H9 (cell line): ENCODE results near the gene TMF1. TPM values are rescaled to one million over a fixed set of nuclear protein-coding genes. Genes with fewer than 3 reads are reported as not detected.

Experiments
- DNase-seq: peaks from one replicate; pipeline ENCODE4 v3.0.0-alpha.2; 2017
- H2AFZ ChIP-seq: one replicate; pipeline ENCODE4 v1.6.1; 2013; ENCODE audit warnings: mild to moderate bottlenecking, low read length, control low read depth, moderate library complexity
- H2AK5ac ChIP-seq: 2 replicates; pipeline ENCODE4 v1.6.1; 2013; ENCODE audit warnings: low read length, control low read depth, mixed read lengths; ENCODE audit not compliant: insufficient read length
- H2BK120ac ChIP-seq: one replicate; pipeline ENCODE4 v1.6.1; 2013; ENCODE audit warnings: low read depth, mild to moderate bottlenecking, low read length, control low read depth, inconsistent platforms; ENCODE audit not compliant: poor library complexity, severe bottlenecking
- H2BK12ac ChIP-seq: 2 replicates; pipeline ENCODE4 v1.6.1; 2013; ENCODE audit warnings: low read length, control low read depth, mixed read lengths, low read depth; ENCODE audit not compliant: insufficient read length
- H2BK15ac ChIP-seq: 2 replicates; pipeline ENCODE4 v1.6.1; 2013; ENCODE audit warnings: low read depth, low read length, control low read depth
- H2BK20ac ChIP-seq: one replicate; pipeline ENCODE4 v1.6.1; 2013; ENCODE audit warnings: low read depth, mild to moderate bottlenecking, low read length, control low read depth, inconsistent platforms; ENCODE audit not compliant: poor library complexity, severe bottlenecking
- H2BK5ac ChIP-seq: 2 replicates; pipeline ENCODE4 v1.6.1; 2013; ENCODE audit warnings: low read length, control low read depth, mixed read lengths; ENCODE audit not compliant: insufficient read length
- H3K14ac ChIP-seq: 2 replicates; pipeline ENCODE4 v1.6.1; 2013; ENCODE audit warnings: low read length, control low read depth; ENCODE audit not compliant: insufficient read depth
- H3K18ac ChIP-seq: 2 replicates; pipeline ENCODE4 v1.6.1; 2013; ENCODE audit warnings: low read depth, mild to moderate bottlenecking, mixed read lengths, low read length, control low read depth; ENCODE audit not compliant: insufficient read length
- H3K23ac ChIP-seq: 2 replicates; pipeline ENCODE4 v1.6.1; 2013; ENCODE audit warnings: low read length, control low read depth, mixed read lengths, low read depth; ENCODE audit not compliant: insufficient read length
- H3K23me2 ChIP-seq: 2 replicates; pipeline ENCODE4 v1.6.1; 2013; ENCODE audit warnings: low read depth, mild to moderate bottlenecking, mixed read lengths, low read length, control low read depth; ENCODE audit not compliant: insufficient read length, poor library complexity, severe bottlenecking
- H3K27ac ChIP-seq: 2 replicates; pipeline ENCODE4 v1.5.1; 2013; ENCODE audit warnings: low read length, control low read depth, mixed read lengths, low read depth; ENCODE audit not compliant: insufficient read length
- H3K27me3 ChIP-seq: 2 replicates; pipeline ENCODE4 v1.6.1; 2013; ENCODE audit warnings: low read length, control low read depth, inconsistent platforms; ENCODE audit not compliant: insufficient read depth
- H3K4ac ChIP-seq: 2 replicates; pipeline ENCODE4 v1.6.1; 2013; ENCODE audit warnings: low read depth, mild to moderate bottlenecking, control low read depth, inconsistent platforms, low read length, moderate library complexity
- H3K4me1 ChIP-seq: 2 replicates; pipeline ENCODE4 v1.6.1; 2013; ENCODE audit warnings: low read length, control low read depth, inconsistent platforms; ENCODE audit not compliant: insufficient read depth
- H3K4me2 ChIP-seq: 2 replicates; pipeline ENCODE4 v1.6.1; 2013; ENCODE audit warnings: low read length, control low read depth, mixed read lengths; ENCODE audit not compliant: insufficient read length, insufficient read depth
- H3K56ac ChIP-seq: 2 replicates; pipeline ENCODE4 v1.6.1; 2013; ENCODE audit warnings: low read depth, mild to moderate bottlenecking, mixed read lengths, low read length, control low read depth; ENCODE audit not compliant: insufficient read length
- H3K79me1 ChIP-seq: 2 replicates; pipeline ENCODE4 v1.6.1; 2013; ENCODE audit warnings: low read depth, mild to moderate bottlenecking, moderate library complexity, low read length, control low read depth, inconsistent platforms; ENCODE audit not compliant: insufficient read depth, poor library complexity, severe bottlenecking
- H3K79me2 ChIP-seq: 2 replicates; pipeline ENCODE4 v1.6.1; 2013; ENCODE audit warnings: low read length, control low read depth, inconsistent platforms; ENCODE audit not compliant: insufficient read depth
- H3K9ac ChIP-seq: 2 replicates; pipeline ENCODE4 v1.6.1; 2013; ENCODE audit warnings: low read length, control low read depth, mixed read lengths; ENCODE audit not compliant: insufficient read length; ENCODE audit errors: extremely low read depth
- H3K9me3 ChIP-seq: one replicate; pipeline ENCODE4 v1.6.1; 2013; ENCODE audit warnings: low read depth, low read length, inconsistent platforms; ENCODE audit not compliant: control insufficient read depth
- H3T11ph ChIP-seq: one replicate; pipeline ENCODE4 v1.6.1; 2013; ENCODE audit warnings: mild to moderate bottlenecking, low read length, control low read depth, inconsistent platforms
- H4K20me1 ChIP-seq: one replicate; pipeline ENCODE4 v1.6.1; 2013; ENCODE audit not compliant: control insufficient read depth, insufficient read length, insufficient read depth
- H4K5ac ChIP-seq: 2 replicates; pipeline ENCODE4 v1.6.1; 2013; ENCODE audit warnings: low read depth, mild to moderate bottlenecking, mixed read lengths, low read length, control low read depth; ENCODE audit not compliant: insufficient read length
- H4K8ac ChIP-seq: replicated peaks from 2 replicates; pipeline ENCODE4 v1.6.1; 2013; ENCODE audit warnings: low read length, control low read depth, mixed read lengths, low read depth; ENCODE audit not compliant: insufficient read length
- H4K91ac ChIP-seq: 2 replicates; pipeline ENCODE4 v1.6.1; 2013; ENCODE audit warnings: low read depth, mild to moderate bottlenecking, moderate library complexity, mixed read lengths, low read length, control low read depth; ENCODE audit not compliant: insufficient read length
- H3K27ac Mint-ChIP-seq, 3 experiments: 2 replicates in 2 of 3; 3 replicates in 1 of 3; pipeline ENCODE4 v1.8.0; 2020 to 2021; ENCODE audit warnings: mixed read lengths in 3 of 3, mild to moderate bottlenecking in 1 of 3, moderate library complexity in 1 of 3
- H3K27me3 Mint-ChIP-seq: 2 replicates; pipeline ENCODE4 v1.8.0; 2021; ENCODE audit warnings: low read depth, mild to moderate bottlenecking, moderate library complexity, mixed read lengths
- H3K36me3 Mint-ChIP-seq, 3 experiments: 2 replicates in 2 of 3; 3 replicates in 1 of 3; pipeline ENCODE4 v1.8.0; 2020 to 2021; ENCODE audit warnings: low read depth in 3 of 3, mixed read lengths in 3 of 3; ENCODE audit not compliant: insufficient read depth in 1 of 3
- H3K4me1 Mint-ChIP-seq, 2 experiments: 2 replicates each; pipeline ENCODE4 v1.8.0; 2020; ENCODE audit warnings: mixed read lengths in 2 of 2
- H3K4me3 Mint-ChIP-seq, 2 experiments: 2 replicates in 1 of 2; 3 replicates in 1 of 2; pipeline ENCODE4 v1.8.0; 2020 to 2021; ENCODE audit warnings: mild to moderate bottlenecking in 2 of 2, mixed read lengths in 2 of 2, moderate library complexity in 1 of 2
- H3K9me3 Mint-ChIP-seq, 2 experiments: 2 replicates in 1 of 2; 3 replicates in 1 of 2; pipeline ENCODE4 v1.8.0; 2020; ENCODE audit warnings: mild to moderate bottlenecking in 2 of 2, mixed read lengths in 2 of 2, moderate library complexity in 1 of 2
- CTCF ChIP-seq: fragments of 200-600 bp; sonication (generic); conservative IDR thresholded peaks from 3 replicates; pipeline ENCODE4 v1.8.0; 2021; ENCODE audit warnings: antibody characterized with exemption, mild to moderate bottlenecking
- WGBS: extraction: QIAGEN DNeasy Blood & Tissue Kit; methylation state at CpG from one replicate; pipeline ENCODE4 v1.1.7; 2013; ENCODE audit warnings: missing lambda C conversion rate, low lambda C conversion rate, mixed read lengths; ENCODE audit not compliant: insufficient read length; ENCODE audit errors: extremely low coverage; 5-methylcytosine and 5-hydroxymethylcytosine counted together
- total RNA-seq: library from RNA; stranded (reverse); gene quantifications from 2 replicates; pipeline ENCODE4 v1.2.1, GENCODE V29; 2021

The TMF1 gene
- total RNA-seq, 1 experiment from 2014 or later, result 21.9 TPM

GRCh38 chr3:69044608-69045007 is 7.5 kb downstream of the TMF1 start:
- Histone ChIP-seq H3K79me2 (no peaks in the 10 kb centered on the region), H3K18ac (no peak overlapping the region), H3T11ph (no peak overlapping the region), H3K23ac (no peak overlapping the region), H3K27me3 (no peaks in the 10 kb centered on the region), H2BK12ac (no peak overlapping the region), H3K23me2 (no peaks in the 10 kb centered on the region), H2BK5ac (no peak overlapping the region), H3K9me3 (no peaks in the 10 kb centered on the region), H2AK5ac (no peak overlapping the region), H2BK20ac (no peak overlapping the region), H4K20me1 (no peaks in the 10 kb centered on the region), H3K4ac (no peak overlapping the region), H4K91ac (no peak overlapping the region), H3K4me2 (no peak overlapping the region), H3K4me1 (no peaks in the 10 kb centered on the region), H3K56ac (no peak overlapping the region), H4K8ac (no peak overlapping the region), H3K27ac (no peak overlapping the region), H2AFZ (no peak overlapping the region), H2BK15ac (no peak overlapping the region), H2BK120ac (no peak overlapping the region), H3K9ac (no peak overlapping the region), H3K79me1 (peaks cover 3% of the 10 kb centered on the region), H3K14ac (no peak overlapping the region), H4K5ac (no peak overlapping the region)
- Mint-ChIP-seq H3K27ac (no peak overlapping the region), H3K4me3 (no peak overlapping the region), H3K36me3 (peaks cover 7 to 42% (median 38%) of the 10 kb centered on the region in 3 experiments; a peak in 5 of 7 replicates), H3K9me3 (no peaks in the 10 kb centered on the region), H3K4me1 (no peaks in the 10 kb centered on the region), H3K27me3 (no peaks in the 10 kb centered on the region)
- TF ChIP-seq CTCF, result no peak
- no CpG with 5 or more reads among the region's 2 CpGs for WGBS
- DNase-seq, result no peak
